ENCODE results near the gene GBE1. TPM values are rescaled to one million over a fixed set of nuclear protein-coding genes. Genes with fewer than 3 reads are reported as not detected.

GBE1 gene
- total and polyA plus RNA-seq, 10 of the 15 experiments (the other 5 are each of a cell fraction or from before 2014, with no cell fraction given) = 21.4 to 62.2 (median 41.5) TPM

- ATAC-seq = peak; percentile 70
- RAD21 ChIA-PET (ENCODE audit: unreplicated experiment) = no interaction called here
- Histone ChIP-seq H4K20me1 (ENCODE audit: control insufficient read depth, insufficient read depth) (no peaks in the 10 kb centered on the region), H3K27ac (ENCODE audit: control insufficient read depth, insufficient read depth) (no peak overlapping the region), H3K9ac (ENCODE audit: control insufficient read depth, insufficient read depth, low read length) (no peak overlapping the region), H3K36me3 (ENCODE audit: control insufficient read depth in 2 of 2, insufficient read depth in 2 of 2, low read length in 1 of 2) (peaks cover 0 to 3% of the 10 kb centered on the region in 2 experiments; a peak in 1 of 4 replicates), H3K79me2 (ENCODE audit: control insufficient read depth, insufficient read depth, low read length) (no peaks in the 10 kb centered on the region), H3K4me2 (ENCODE audit: control insufficient read depth, insufficient read depth) (no peak overlapping the region), H3K4me3 (no peak overlapping the region), H2AFZ (ENCODE audit: control insufficient read depth, low read depth, low read length) (no peak overlapping the region), H3K9me3 (replicated peaks; ENCODE audit: control insufficient read depth, insufficient read depth, low read length) (no peaks in the 10 kb centered on the region), H3K4me1 (ENCODE audit: control insufficient read depth, insufficient read depth, low read length) (no peaks in the 10 kb centered on the region), H3K27me3 (replicated peaks in 1 of 2; ENCODE audit: control insufficient read depth in 2 of 2, insufficient read depth in 2 of 2, low read length in 1 of 2) (no peaks in the 10 kb centered on the region)
- in situ Hi-C loops (cut with MboI) (no loop called here), intact Hi-C loops (cut with micrococcal nuclease; ENCODE audit: unreplicated experiment) (no loop called here)
- CTCF ChIA-PET = interaction anchor here (4.3 kb wide), 1 partner anchor 10 kb away, joined by 25 read pairs; no protein-coding TSS in a partner anchor
- no peak for FAIRE-seq
- TF ChIP-seq RAD51 (IDR thresholded peaks at IDR 0.05) = no peak
- TF ChIP-seq MLLT1 (IDR thresholded peaks at IDR 0.05) = no peak
- TF ChIP-seq PAX8 (IDR thresholded peaks at IDR 0.05) = no peak
- no peak for TF ChIP-seq MTA2 (IDR thresholded peaks at IDR 0.05; ENCODE audit: low read depth)
- TF ChIP-seq MTA3 (IDR thresholded peaks at IDR 0.05; ENCODE audit: borderline replicate concordance, low read length) = no peak
- no peak for TF ChIP-seq BRCA1 (IDR thresholded peaks at IDR 0.05; ENCODE audit: low read depth, low read length)
- TF ChIP-seq KAT2A (conservative IDR thresholded peaks at IDR 0.05; ENCODE audit: control insufficient read depth, low read depth, low read length) = no peak
- no peak for TF ChIP-seq RELB (IDR thresholded peaks at IDR 0.05; ENCODE audit: low read depth)
- TF ChIP-seq RB1 (IDR thresholded peaks at IDR 0.05; ENCODE audit: borderline replicate concordance) = no peak
- TF ChIP-seq NR2C2 (IDR thresholded peaks at IDR 0.05; ENCODE audit: borderline replicate concordance, control insufficient read depth, insufficient read length, low read depth) = no peak
- DNase-seq (ENCODE audit: low read depth, low spot score) = no peak
- POLR2A ChIA-PET = no interaction called here
- SMC1A ChIA-PET (ENCODE audit: uncharacterized antibody, unreplicated experiment) = interaction anchor here (0.7 to 1.7 kb wide), 3 partner anchors 9 to 17 kb away, joined by 3 to 5 read pairs (median 4); no protein-coding TSS in a partner anchor
- no TSS peak for BruUV-seq (replicated peaks)
- 3% methylated on average over 1 of the region's 1 CpG for WGBS (ENCODE audit: insufficient coverage, insufficient replicate concordance, low lambda C conversion rate, missing lambda C conversion rate)
Observed at GRCh38 chr3:81500039-81500438, 261.4 kb downstream of the GBE1 start.
